GM23248 (cell line): ENCODE data around the gene IGSF1.

ENCODE experiments used
- EZH2 ChIP-seq: fragments of 200-600 bp; sonication (generic); IDR thresholded peaks from 2 replicates; pipeline ENCODE4 v1.6.1; 2018; ENCODE audit warnings: antibody characterized with exemption, mild to moderate bottlenecking; ENCODE audit not compliant: insufficient read depth, poor library complexity, severe bottlenecking
- EZH2phosphoT487 ChIP-seq: fragments of 200-600 bp; sonication (generic); IDR thresholded peaks from 2 replicates; pipeline ENCODE4 v1.6.1; 2018; ENCODE audit warnings: antibody characterized with exemption, moderate library complexity, mild to moderate bottlenecking, low read depth; ENCODE audit not compliant: insufficient read depth

DNA sequence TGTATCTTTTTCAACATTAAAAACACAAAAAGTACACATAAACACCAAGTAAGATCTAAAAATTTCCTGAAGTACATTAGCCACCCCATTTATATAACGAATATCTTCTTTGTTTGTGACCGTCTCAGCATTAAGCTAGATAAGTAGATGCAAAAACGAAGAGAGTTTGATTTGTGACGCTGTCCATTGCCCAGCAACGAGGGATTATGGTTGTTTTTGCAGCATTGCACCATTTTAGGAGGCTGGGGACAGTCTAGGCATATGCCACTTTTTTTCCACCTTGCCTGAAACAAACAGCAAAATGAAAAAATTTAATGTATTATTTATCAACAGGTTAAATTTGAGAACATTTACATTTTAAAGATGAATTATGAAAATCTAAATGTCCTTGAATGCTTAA lies 12.0 kb upstream of the IGSF1 start:
- TF ChIP-seq EZH2 (no peak), EZH2phosphoT487 (no peak)
